Measurements from ENCODE around the gene CLEC2L.
"Not testable (repeated sequence)": the region's sequence is repeated elsewhere in the genome, so short reads cannot be mapped to it uniquely, and the experiment has no call there.

Gene CLEC2L

GRCh38 chr7:139543801-139544603, 20.5 kb downstream of the CLEC2L start:
- Histone ChIP-seq H3K27ac (ENCODE audit: low read depth, low read length) (no peak overlapping the region), H3K4me3 (ENCODE audit: insufficient read depth, low read length, poor library complexity, severe bottlenecking) (no peak overlapping the region), H3K27me3 (ENCODE audit: low read length) (no peaks in the 10 kb centered on the region), H3F3A (ENCODE audit: insufficient read depth) (no peaks in the 10 kb centered on the region), H3K4me2 (ENCODE audit: low read depth, low read length, poor library complexity, severe bottlenecking) (no peak overlapping the region), H2AFZ (ENCODE audit: low read depth, low read length, severe bottlenecking) (no peak overlapping the region), H3K36me3 (ENCODE audit: low read length) (no peaks in the 10 kb centered on the region), H3K79me2 (ENCODE audit: insufficient read depth, low read length) (no peaks in the 10 kb centered on the region), H3K9me2 (replicated peaks; ENCODE audit: insufficient read depth, low read length) (no peaks in the 10 kb centered on the region), H3K9ac (ENCODE audit: low read length) (no peak overlapping the region), H3K9me3 (ENCODE audit: insufficient read depth, low read length) (no peaks in the 10 kb centered on the region), H4K20me1 (ENCODE audit: low read depth, low read length) (no peaks in the 10 kb centered on the region)
- TF ChIP-seq EZH2phosphoT487 (conservative IDR thresholded peaks at IDR 0.05; ENCODE audit: low read length) (no peak), CTCF (IDR thresholded peaks at IDR 0.05; ENCODE audit: insufficient read depth, low read length, poor library complexity, severe bottlenecking) (no peak)

GRCh38 chr7:139544645-139545044, 21.2 kb downstream of the CLEC2L start:
- no peaks in the 10 kb centered on the region for H3K79me2 ChIP-seq (ENCODE audit: insufficient read depth, low read length)
- H2AFZ ChIP-seq (ENCODE audit: low read depth, low read length, severe bottlenecking): no peak overlapping the region

GRCh38 chr7:139548302-139549028, 25.0 kb downstream of the CLEC2L start:
- TF ChIP-seq EZH2phosphoT487 (conservative IDR thresholded peaks at IDR 0.05; ENCODE audit: low read length) (no peak), CTCF (IDR thresholded peaks at IDR 0.05; ENCODE audit: insufficient read depth, low read length, poor library complexity, severe bottlenecking) (no peak)
- Histone ChIP-seq H3K9me3 (ENCODE audit: insufficient read depth, low read length) (no peaks in the 10 kb centered on the region), H3K9me2 (replicated peaks; ENCODE audit: insufficient read depth, low read length) (no peaks in the 10 kb centered on the region), H3K36me3 (ENCODE audit: low read length) (no peaks in the 10 kb centered on the region), H3K27me3 (ENCODE audit: low read length) (no peaks in the 10 kb centered on the region), H3K9ac (ENCODE audit: low read length) (no peak overlapping the region), H3K27ac (ENCODE audit: low read depth, low read length) (no peak overlapping the region), H3K79me2 (ENCODE audit: insufficient read depth, low read length) (no peaks in the 10 kb centered on the region), H3K4me2 (ENCODE audit: low read depth, low read length, poor library complexity, severe bottlenecking) (no peak overlapping the region), H3K4me3 (ENCODE audit: insufficient read depth, low read length, poor library complexity, severe bottlenecking) (no peak overlapping the region), H4K20me1 (ENCODE audit: low read depth, low read length) (no peaks in the 10 kb centered on the region), H2AFZ (ENCODE audit: low read depth, low read length, severe bottlenecking) (no peak overlapping the region), H3F3A (ENCODE audit: insufficient read depth) (no peaks in the 10 kb centered on the region)

More at GRCh38 chr7:139544645-139545044, 21.2 kb downstream of the CLEC2L start:
- Histone ChIP-seq H3K27me3 (ENCODE audit: low read length) (no peaks in the 10 kb centered on the region), H3K9me2 (replicated peaks; ENCODE audit: insufficient read depth, low read length) (no peaks in the 10 kb centered on the region), H4K20me1 (ENCODE audit: low read depth, low read length) (no peaks in the 10 kb centered on the region), H3K4me2 (ENCODE audit: low read depth, low read length, poor library complexity, severe bottlenecking) (no peak overlapping the region), H3K9ac (ENCODE audit: low read length) (no peak overlapping the region), H3K27ac (ENCODE audit: low read depth, low read length) (no peak overlapping the region), H3K4me3 (ENCODE audit: insufficient read depth, low read length, poor library complexity, severe bottlenecking) (no peak overlapping the region), H3K9me3 (ENCODE audit: insufficient read depth, low read length) (no peaks in the 10 kb centered on the region), H3F3A (ENCODE audit: insufficient read depth) (no peaks in the 10 kb centered on the region), H3K36me3 (ENCODE audit: low read length) (no peaks in the 10 kb centered on the region)
- TF ChIP-seq CTCF (IDR thresholded peaks at IDR 0.05; ENCODE audit: insufficient read depth, low read length, poor library complexity, severe bottlenecking) (no peak), EZH2phosphoT487 (conservative IDR thresholded peaks at IDR 0.05; ENCODE audit: low read length) (no peak)

- H3K27ac ChIP-seq (ENCODE audit: low read depth, low read length); H4K20me1 ChIP-seq (ENCODE audit: low read depth, low read length); H3K9ac ChIP-seq (ENCODE audit: low read length); H3K4me2 ChIP-seq (ENCODE audit: low read depth, low read length, poor library complexity, severe bottlenecking); H3K9me2 ChIP-seq (replicated peaks; ENCODE audit: insufficient read depth, low read length); H3F3A ChIP-seq (ENCODE audit: insufficient read depth); H3K9me3 ChIP-seq (ENCODE audit: insufficient read depth, low read length); H3K79me2 ChIP-seq (ENCODE audit: insufficient read depth, low read length); H3K27me3 ChIP-seq (ENCODE audit: low read length); H2AFZ ChIP-seq (ENCODE audit: low read depth, low read length, severe bottlenecking); H3K36me3 ChIP-seq (ENCODE audit: low read length); H3K4me3 ChIP-seq (ENCODE audit: insufficient read depth, low read length, poor library complexity, severe bottlenecking): not testable (repeated sequence)
Observed at GRCh38 chr7:139553991-139554700, 30.7 kb downstream of the CLEC2L start.
